ENCODE results near the gene NDUFA11. TPM values are rescaled to one million over a fixed set of nuclear protein-coding genes. Genes with fewer than 3 reads are reported as not detected.

Gene NDUFA11
- total and polyA plus RNA-seq, 2 of the 13 experiments (the other 11 are each of a cell fraction or from before 2014, with no cell fraction given), result 286 to 378 TPM

- TF ChIP-seq ZGPAT (CRISPR knock-in tag; IDR thresholded peaks at IDR 0.05) (peak; percentile 93), UBTF (CRISPR knock-in tag; IDR thresholded peaks at IDR 0.05) (peak; percentile 47; the same call in 1 of the 2 replicates), ARID3A (IDR thresholded peaks at IDR 0.05; ENCODE audit: low read depth, low read length) (no peak; the same call in 1 of the 2 replicates), ZFP62 (CRISPR knock-in tag; IDR thresholded peaks at IDR 0.05) (no peak), RARG (CRISPR knock-in tag; IDR thresholded peaks at IDR 0.05; ENCODE audit: low read depth) (no peak), MTA3 (CRISPR knock-in tag; IDR thresholded peaks at IDR 0.05) (no peak), ZNF331 (CRISPR knock-in tag; IDR thresholded peaks at IDR 0.05) (no peak; the same call in none of the 2 replicates), HMG20A (CRISPR knock-in tag; IDR thresholded peaks at IDR 0.05; ENCODE audit: borderline replicate concordance) (0 out of 2 replicates have a peak, but pooled peaks have one; percentile 45), ZNF205 (CRISPR knock-in tag; IDR thresholded peaks at IDR 0.05) (peak; percentile 61; the same call in 1 of the 2 replicates), NCOA1 (CRISPR knock-in tag; IDR thresholded peaks at IDR 0.05) (peak; percentile 88; the same call in 1 of the 2 replicates), ZNF484 (CRISPR knock-in tag; IDR thresholded peaks at IDR 0.05; ENCODE audit: borderline replicate concordance, low read depth) (no peak), ZNF121 (CRISPR knock-in tag; IDR thresholded peaks at IDR 0.05) (0 out of 2 replicates have a peak, but pooled peaks have one; percentile 34), ZBTB43 (CRISPR knock-in tag; conservative IDR thresholded peaks at IDR 0.05) (no peak; the same call in 1 of the 2 replicates), ZNF652 (CRISPR knock-in tag; IDR thresholded peaks at IDR 0.05; ENCODE audit: borderline replicate concordance, low read depth) (peak; percentile 40; the same call in 1 of the 2 replicates), ZNF776 (CRISPR knock-in tag; IDR thresholded peaks at IDR 0.05) (no peak), ZBTB38 (CRISPR knock-in tag; IDR thresholded peaks at IDR 0.05) (peak; percentile 83; the same call in 1 of the 2 replicates), ZNF772 (CRISPR knock-in tag; IDR thresholded peaks at IDR 0.05) (no peak), CSRNP1 (CRISPR knock-in tag; IDR thresholded peaks at IDR 0.05) (peak; percentile 73; the same call in 1 of the 2 replicates)
Measured at GRCh38 chr19:5880604-5881078, 22.9 kb downstream of the NDUFA11 start (continued).
